ENCODE measurements around the gene AP1S3. TPM values are rescaled to one million over a fixed set of nuclear protein-coding genes. Genes with fewer than 3 reads are reported as not detected.
A peak's percentile ranks its signal among the peaks of the same experiment; 100 is the strongest.

The AP1S3 gene
- 18.0 to 23.2 TPM (median 18.5 TPM) in 3 replicates for total RNA-seq

- peaks cover 5% of the 10 kb centered on the region for H3K36me3 Mint-ChIP-seq
- peak; percentile 61 to 75 for DNase-seq (ENCODE audit: low spot score in 2 of 2, unreplicated experiment in 2 of 2)
- H3K27ac Mint-ChIP-seq: peak within 1 kb of the TSS; percentile 93
- H3K4me3 Mint-ChIP-seq: peak within 1 kb of the TSS; percentile 91
- peaks cover 18% of the 10 kb centered on the region for H3K4me1 Mint-ChIP-seq
- peaks cover 10% of the 10 kb centered on the region for H3K27me3 Mint-ChIP-seq (ENCODE audit: low read depth)
- no peaks in the 10 kb centered on the region for H3K9me3 Mint-ChIP-seq
- TF ChIP-seq CTCF (IDR thresholded peaks at IDR 0.05; ENCODE audit: unreplicated experiment): no peak
Observed at GRCh38 chr2:223837287-223838061, at the start of gene AP1S3. Gene AP1S3 (minus strand): TSS chr2:223837582. CDS start chr2:223837450, 132 bp downstream.

- TF ChIP-seq CTCF (IDR thresholded peaks at IDR 0.05; ENCODE audit: unreplicated experiment): no peak
- Mint-ChIP-seq H3K36me3 (peaks cover 48% of the 10 kb centered on the region), H3K27me3 (ENCODE audit: low read depth) (no peaks in the 10 kb centered on the region), H3K27ac (peak overlapping the region; percentile 44), H3K4me1 (peaks cover 5% of the 10 kb centered on the region), H3K4me3 (no peak overlapping the region), H3K9me3 (no peaks in the 10 kb centered on the region)
- no peak for DNase-seq (ENCODE audit: low spot score in 2 of 2, unreplicated experiment in 2 of 2)
Observed at GRCh38 chr2:223887127-223887526, 49.7 kb upstream of the AP1S3 start.

- H3K36me3 Mint-ChIP-seq: peaks cover 50% of the 10 kb centered on the region
Observed at GRCh38 chr2:223886726-223887125, 49.3 kb upstream of the AP1S3 start.

GRCh38 chr2:223884399-223884798, 47.0 kb upstream of the AP1S3 start:
- Mint-ChIP-seq H3K27me3 (ENCODE audit: low read depth) (no peaks in the 10 kb centered on the region), H3K4me1 (peaks cover 5% of the 10 kb centered on the region), H3K27ac (no peak overlapping the region), H3K36me3 (peaks cover 51% of the 10 kb centered on the region), H3K4me3 (no peak overlapping the region), H3K9me3 (no peaks in the 10 kb centered on the region)
- TF ChIP-seq CTCF (IDR thresholded peaks at IDR 0.05; ENCODE audit: unreplicated experiment): no peak
- no peak for DNase-seq (ENCODE audit: low spot score in 2 of 2, unreplicated experiment in 2 of 2)

More at GRCh38 chr2:223886726-223887125, 49.3 kb upstream of the AP1S3 start:
- Mint-ChIP-seq H3K9me3 (no peaks in the 10 kb centered on the region), H3K27ac (peak overlapping the region; percentile 44), H3K4me3 (no peak overlapping the region), H3K4me1 (peaks cover 5% of the 10 kb centered on the region), H3K27me3 (ENCODE audit: low read depth) (no peaks in the 10 kb centered on the region)
- no peak for TF ChIP-seq CTCF (IDR thresholded peaks at IDR 0.05; ENCODE audit: unreplicated experiment)
- DNase-seq (ENCODE audit: low spot score in 2 of 2, unreplicated experiment in 2 of 2): no peak

GRCh38 chr2:223882715-223883114, 45.3 kb upstream of the AP1S3 start:
- Mint-ChIP-seq H3K27me3 (ENCODE audit: low read depth) (no peaks in the 10 kb centered on the region), H3K36me3 (peaks cover 54% of the 10 kb centered on the region), H3K4me1 (peaks cover 13% of the 10 kb centered on the region), H3K9me3 (no peaks in the 10 kb centered on the region), H3K27ac (no peak overlapping the region), H3K4me3 (no peak overlapping the region)
- TF ChIP-seq CTCF (IDR thresholded peaks at IDR 0.05; ENCODE audit: unreplicated experiment): no peak
- no peak for DNase-seq (ENCODE audit: low spot score in 2 of 2, unreplicated experiment in 2 of 2)
